Effector memory CD8-positive, alpha-beta T cell (primary cell): ENCODE measurements around the gene BAHCC1.
A peak's percentile ranks its signal among the peaks of the same experiment; 100 is the strongest.

Experiments used
- ATAC-seq: fragments of 150-1000 bp; cut with Tn5 transposase; replicated peaks from 2 replicates; pipeline ENCODE4 v1.10.0; 2021; ENCODE audit warnings: mild to moderate bottlenecking, moderate library complexity
- DNase-seq, 3 experiments: peaks; one replicate each; pipeline ENCODE4 v3.0.0; 2021
- H3K27ac Mint-ChIP-seq, 2 donors: one replicate each; pipeline ENCODE4 v1.8.0; 2022; ENCODE audit warnings: mild to moderate bottlenecking in 2 of 2, mixed read lengths in 2 of 2, moderate library complexity in 2 of 2
- H3K27me3 Mint-ChIP-seq, 2 donors: one replicate each; pipeline ENCODE4 v1.8.0; 2022; ENCODE audit warnings: mixed read lengths in 2 of 2
- H3K36me3 Mint-ChIP-seq: one replicate; pipeline ENCODE4 v1.8.0; 2022; ENCODE audit warnings: mild to moderate bottlenecking, moderate library complexity, mixed read lengths; ENCODE audit not compliant: insufficient read depth
- H3K4me1 Mint-ChIP-seq, 2 donors: one replicate each; pipeline ENCODE4 v1.8.0; 2022; ENCODE audit warnings: low read depth in 2 of 2, mixed read lengths in 2 of 2
- H3K4me3 Mint-ChIP-seq, 2 donors: one replicate each; pipeline ENCODE4 v1.8.0; 2022; ENCODE audit warnings: mild to moderate bottlenecking in 2 of 2, mixed read lengths in 2 of 2, moderate library complexity in 2 of 2
- H3K9me3 Mint-ChIP-seq, 2 donors: one replicate each; pipeline ENCODE4 v1.8.0; 2022; ENCODE audit warnings: mixed read lengths in 2 of 2

The BAHCC1 gene

GRCh38 chr17:81386646-81387099 lies 8.6 kb upstream of the BAHCC1 start:
- H3K4me1 Mint-ChIP-seq: peaks cover 0 to 5% of the 10 kb centered on the region in 2 donors

DNA sequence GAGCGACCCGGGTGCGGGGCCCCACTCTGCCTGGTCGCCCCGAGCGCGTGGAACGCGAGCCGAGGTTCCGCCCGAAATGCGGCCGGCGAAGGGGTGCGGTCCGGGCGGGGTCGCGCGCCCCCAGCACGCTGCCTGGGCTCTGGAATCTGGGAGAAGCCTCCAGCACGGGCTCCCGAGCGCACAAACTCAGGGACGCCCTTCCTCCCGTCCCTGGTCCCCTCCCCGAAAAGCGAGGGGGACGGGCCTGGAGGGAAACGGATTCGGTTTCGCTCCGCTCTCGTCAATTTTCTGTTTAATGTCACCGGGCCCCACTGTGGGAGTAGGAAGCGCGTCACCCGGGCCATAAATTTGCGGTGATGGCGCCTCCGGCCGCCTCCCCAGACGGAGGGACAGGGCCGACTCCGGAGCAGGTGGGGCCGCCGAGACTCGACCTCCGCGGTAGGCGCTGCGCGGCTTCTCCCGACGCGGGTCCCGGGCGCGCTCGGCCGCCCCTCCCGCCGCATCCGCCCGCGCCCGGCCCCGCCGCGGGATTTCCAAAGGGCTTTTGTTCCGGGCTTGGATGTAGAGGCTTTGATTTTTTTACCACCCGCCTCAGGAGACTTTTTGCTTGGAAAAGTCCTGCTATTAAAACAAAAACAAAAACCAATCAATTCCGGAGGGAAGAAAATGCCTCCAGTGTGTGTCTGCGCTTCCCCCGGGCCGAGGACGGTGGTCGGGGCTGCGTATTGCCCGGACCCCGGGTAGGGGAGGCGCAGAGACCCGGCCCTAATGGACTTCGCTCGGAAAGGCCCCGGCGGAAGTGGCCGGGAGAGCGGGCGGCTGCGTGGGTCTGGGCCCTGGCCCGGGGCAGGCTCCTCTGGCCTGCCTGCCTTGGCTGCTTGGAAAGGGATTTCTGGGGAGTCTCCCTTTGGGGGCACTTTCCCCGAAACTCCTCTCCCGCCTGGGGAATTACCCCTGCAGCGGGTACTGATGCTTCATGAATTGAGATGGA lies 7.9 kb upstream of the BAHCC1 start:
- Mint-ChIP-seq H3K9me3 (no peaks in the 10 kb centered on the region), H3K27me3 (peaks cover 48 to 79% of the 10 kb centered on the region in 2 donors), H3K4me1 (peaks cover 0 to 1% of the 10 kb centered on the region in 2 donors), H3K27ac (no peak overlapping the region), H3K4me3 (peak overlapping the region; percentile 66 to 69), H3K36me3 (peaks cover 9% of the 10 kb centered on the region)
- ATAC-seq (peak; percentile 49), DNase-seq (no peak)

More at GRCh38 chr17:81386646-81387099, 8.6 kb upstream of the BAHCC1 start:
- Mint-ChIP-seq H3K36me3 (peaks cover 6% of the 10 kb centered on the region), H3K9me3 (no peaks in the 10 kb centered on the region), H3K27ac (no peak overlapping the region), H3K27me3 (peaks cover 40 to 77% of the 10 kb centered on the region in 2 donors), H3K4me3 (peak overlapping the region in 1 of 2 donors; percentile 48)
- DNase-seq (no peak), ATAC-seq (peak; percentile 25)

GRCh38 chr17:81388091-81388611 lies 7.1 kb upstream of the BAHCC1 start:
- H3K27me3 Mint-ChIP-seq: peaks cover 52 to 83% of the 10 kb centered on the region in 2 donors
- H3K36me3 Mint-ChIP-seq: peaks cover 13% of the 10 kb centered on the region
- no peaks in the 10 kb centered on the region for H3K9me3 Mint-ChIP-seq
- peak overlapping the region; percentile 29 to 66 for H3K4me3 Mint-ChIP-seq
- no peak for ATAC-seq
- no peak overlapping the region for H3K27ac Mint-ChIP-seq
- no peak for DNase-seq
- H3K4me1 Mint-ChIP-seq: peaks cover 0 to 1% of the 10 kb centered on the region in 2 donors

DNA sequence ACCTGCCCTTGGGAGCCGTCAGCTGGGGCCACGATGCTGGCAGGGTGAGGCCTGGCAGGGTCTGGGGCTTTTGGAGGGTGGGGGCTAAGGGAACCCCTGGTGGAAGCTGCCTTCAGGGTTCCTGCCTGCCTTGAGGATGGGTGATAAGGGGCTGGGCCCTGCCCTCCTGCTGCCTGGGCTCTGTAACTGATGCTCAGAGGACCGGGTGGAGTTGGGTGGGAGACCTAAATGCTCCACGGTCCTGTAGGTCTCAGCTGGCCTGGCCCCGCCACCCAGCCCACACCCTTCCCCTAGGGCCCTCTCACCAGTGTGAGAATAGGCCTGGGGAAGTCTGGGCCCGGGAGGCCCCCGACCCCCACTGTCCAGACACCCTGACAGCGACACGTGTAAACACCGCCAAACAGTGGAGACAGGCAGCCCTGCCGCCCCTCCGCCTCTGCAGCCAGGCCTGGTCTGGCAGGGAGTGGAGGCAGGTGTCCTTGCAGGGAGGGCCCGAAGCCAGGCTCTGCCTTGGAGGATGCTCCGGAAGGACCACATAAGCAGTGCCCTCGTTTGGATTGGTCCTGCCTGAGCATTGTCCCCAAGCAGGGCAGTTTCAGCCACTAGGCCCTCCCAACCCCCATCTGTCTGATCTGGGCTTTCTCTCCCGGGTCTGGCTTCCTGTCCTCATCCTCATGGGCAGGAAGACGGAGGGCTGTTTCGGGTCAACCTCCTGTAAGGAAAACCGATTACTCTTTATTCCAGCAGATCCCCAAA lies 6.5 kb upstream of the BAHCC1 start:
- Mint-ChIP-seq H3K27ac (no peak overlapping the region), H3K9me3 (no peaks in the 10 kb centered on the region), H3K4me1 (peaks cover under 1 to 1% of the 10 kb centered on the region in 2 donors), H3K36me3 (peaks cover 14% of the 10 kb centered on the region), H3K27me3 (peaks cover 53 to 78% of the 10 kb centered on the region in 2 donors), H3K4me3 (no peak overlapping the region)
- ATAC-seq: no peak
- no peak for DNase-seq

DNA sequence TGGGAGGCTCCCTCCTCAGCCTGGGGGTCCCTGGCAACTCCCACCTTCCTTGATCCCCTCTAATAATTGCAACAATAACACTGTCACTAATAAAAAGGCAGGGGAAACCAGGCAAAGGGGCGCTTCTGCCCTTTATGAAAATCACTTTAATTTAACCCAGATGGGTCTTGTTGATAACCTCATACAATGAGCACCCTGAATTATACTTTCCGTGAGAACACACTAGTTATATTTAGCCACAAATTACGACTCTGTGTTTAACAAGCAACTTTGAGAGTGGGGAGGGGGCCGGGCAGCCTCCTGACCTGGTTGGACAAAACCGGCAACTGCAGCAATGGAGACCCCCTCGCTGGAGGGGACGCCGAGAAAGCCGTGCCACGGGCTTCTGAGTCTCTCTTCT lies 5.7 kb upstream of the BAHCC1 start:
- DNase-seq (no peak), ATAC-seq (no peak)
- H3K4me3 Mint-ChIP-seq: peak overlapping the region in 1 of 2 donors; percentile 34
- H3K9me3 Mint-ChIP-seq: no peaks in the 10 kb centered on the region
- peaks cover 20% of the 10 kb centered on the region for H3K36me3 Mint-ChIP-seq
- peaks cover 4 to 5% of the 10 kb centered on the region in 2 donors for H3K4me1 Mint-ChIP-seq
- peaks cover 60 to 83% of the 10 kb centered on the region in 2 donors for H3K27me3 Mint-ChIP-seq
- no peak overlapping the region for H3K27ac Mint-ChIP-seq

DNA sequence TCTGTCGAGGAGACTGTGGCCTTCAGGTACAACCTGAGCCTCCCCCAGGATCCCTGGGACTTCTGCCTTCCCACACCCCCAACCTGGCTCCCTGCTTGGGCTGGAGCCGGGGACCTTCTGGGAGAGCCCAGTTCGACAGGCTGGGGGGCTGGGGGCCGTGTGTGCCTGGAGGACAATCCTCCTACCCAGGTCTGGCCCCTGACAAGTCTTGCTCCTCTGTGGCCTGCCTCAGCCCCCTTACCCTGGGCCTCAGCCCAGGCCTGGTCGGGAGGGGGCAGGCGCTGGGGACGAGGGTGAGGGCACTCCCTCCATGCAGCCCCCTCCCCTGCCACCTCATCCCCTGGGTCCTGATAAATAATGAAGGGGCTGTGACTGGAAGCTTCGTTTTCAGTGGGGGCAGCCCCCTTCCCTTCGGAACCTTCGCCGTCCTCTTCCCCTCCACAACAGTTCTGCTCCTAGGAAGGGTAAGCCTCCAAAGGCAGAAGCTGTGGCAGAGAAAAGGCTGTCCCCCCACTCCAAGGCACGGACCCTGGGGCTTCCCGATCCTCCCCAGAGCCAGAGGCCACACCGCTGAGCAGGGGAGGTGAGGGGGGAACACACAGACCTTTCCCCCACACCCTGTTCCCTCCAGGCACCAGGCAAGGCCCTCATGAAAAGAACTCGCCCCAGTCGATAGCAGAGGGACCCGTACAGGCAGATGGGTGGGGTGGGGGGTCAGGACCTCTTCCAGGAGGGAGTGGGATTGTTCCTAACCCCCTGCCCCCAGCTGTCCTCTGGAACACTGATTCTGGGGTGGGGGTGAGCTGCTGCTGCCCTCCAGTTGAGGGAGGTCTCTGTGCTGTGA lies 5.0 kb upstream of the BAHCC1 start:
- Mint-ChIP-seq H3K4me3 (peak overlapping the region in 1 of 2 donors; percentile 34), H3K36me3 (peaks cover 27% of the 10 kb centered on the region), H3K27me3 (peaks cover 66 to 83% of the 10 kb centered on the region in 2 donors), H3K27ac (no peak overlapping the region), H3K4me1 (peaks cover 7 to 8% of the 10 kb centered on the region in 2 donors), H3K9me3 (no peaks in the 10 kb centered on the region)
- ATAC-seq: no peak
- DNase-seq: no peak

DNA sequence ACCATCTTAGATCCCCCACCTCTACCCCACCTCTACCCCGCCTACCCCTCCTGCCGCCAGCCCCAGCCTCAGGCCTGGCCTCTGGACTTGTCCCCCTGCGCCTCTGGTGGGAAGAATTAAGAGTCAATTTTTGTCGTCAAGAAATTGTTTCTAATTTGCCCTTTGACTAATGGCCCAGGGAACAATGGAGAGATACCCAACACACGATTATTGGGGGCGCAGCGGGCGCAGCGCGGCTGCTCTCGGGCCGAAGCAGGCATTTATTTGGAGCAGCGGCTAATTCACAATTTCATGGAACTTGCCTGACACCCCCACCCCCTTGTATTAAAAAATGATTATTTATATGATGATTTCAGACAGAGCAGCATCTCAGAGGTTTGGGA lies 4.4 kb upstream of the BAHCC1 start:
- Mint-ChIP-seq H3K36me3 (peaks cover 32% of the 10 kb centered on the region), H3K27me3 (peaks cover 62 to 79% of the 10 kb centered on the region in 2 donors)
- no peak for ATAC-seq

GRCh38 chr17:81391293-81391935 lies 3.8 kb upstream of the BAHCC1 start:
- Mint-ChIP-seq H3K4me3 (no peak overlapping the region), H3K27me3 (peaks cover 57 to 74% of the 10 kb centered on the region in 2 donors), H3K36me3 (peaks cover 30% of the 10 kb centered on the region), H3K9me3 (no peaks in the 10 kb centered on the region), H3K27ac (no peak overlapping the region), H3K4me1 (peaks cover 8% of the 10 kb centered on the region in 2 donors)
- no peak for DNase-seq
- ATAC-seq: no peak

More for the DNA sequence above, 4.4 kb upstream of the BAHCC1 start:
- Mint-ChIP-seq H3K4me3 (no peak overlapping the region), H3K4me1 (peaks cover 8 to 9% of the 10 kb centered on the region in 2 donors), H3K27ac (no peak overlapping the region), H3K9me3 (no peaks in the 10 kb centered on the region)
- no peak for DNase-seq

GRCh38 chr17:81391936-81392908 lies 3.0 kb upstream of the BAHCC1 start:
- H3K27ac Mint-ChIP-seq: no peak overlapping the region
- H3K27me3 Mint-ChIP-seq: peaks cover 56 to 72% of the 10 kb centered on the region in 2 donors
- peaks cover 8% of the 10 kb centered on the region in 2 donors for H3K4me1 Mint-ChIP-seq
- ATAC-seq (no peak), DNase-seq (no peak)
- no peaks in the 10 kb centered on the region for H3K9me3 Mint-ChIP-seq
- H3K36me3 Mint-ChIP-seq: peaks cover 35% of the 10 kb centered on the region
- peak overlapping the region; percentile 53 for H3K4me3 Mint-ChIP-seq

DNA sequence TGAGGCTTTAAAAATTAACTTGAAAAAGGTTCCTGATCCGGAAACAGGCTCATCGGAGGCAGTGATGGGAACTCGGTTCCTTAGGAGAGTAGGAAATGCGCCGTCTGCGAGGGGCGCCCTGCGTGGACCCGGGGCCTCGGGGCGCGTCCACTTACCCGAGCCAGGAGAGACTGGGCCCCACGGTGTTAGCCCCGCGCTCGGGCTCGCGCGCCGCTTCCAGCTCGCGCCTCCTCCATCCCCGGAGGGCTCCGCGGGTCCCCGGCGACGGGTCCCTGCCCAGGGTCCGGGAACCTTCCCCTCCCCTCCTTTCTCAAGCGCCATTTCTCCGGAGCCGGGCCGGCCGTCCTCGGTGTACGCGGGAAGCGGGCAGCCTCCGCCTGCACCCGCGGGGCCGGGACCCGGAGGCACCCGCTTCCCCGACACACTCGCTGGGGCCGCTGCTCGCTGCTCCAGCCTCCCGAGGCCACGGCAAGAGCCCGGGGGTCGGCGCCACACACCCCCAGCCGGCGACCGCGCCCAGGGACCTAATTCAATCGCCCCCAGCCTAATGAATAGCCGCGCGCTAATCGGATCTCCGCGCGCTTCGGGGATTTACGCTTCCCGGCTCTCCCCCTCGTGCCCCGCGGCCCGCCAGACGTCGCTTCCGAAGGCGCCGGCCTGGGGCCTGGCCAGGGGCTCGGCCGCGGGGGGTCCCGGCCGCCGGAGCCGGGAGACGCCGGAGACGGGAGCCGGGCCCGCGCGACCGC lies 2.2 kb upstream of the BAHCC1 start:
- DNase-seq (no peak), ATAC-seq (no peak)
- Mint-ChIP-seq H3K27me3 (peaks cover 56 to 70% of the 10 kb centered on the region in 2 donors), H3K4me1 (peaks cover 8 to 11% of the 10 kb centered on the region in 2 donors), H3K4me3 (peak overlapping the region; percentile 53), H3K36me3 (peaks cover 35% of the 10 kb centered on the region), H3K9me3 (no peaks in the 10 kb centered on the region), H3K27ac (no peak overlapping the region)
